GF-D8 (cell line): ENCODE measurements around the gene ZBTB16.

Experiments used
- DNase-seq: peaks from one replicate; lab custom pipeline; 2025; lab: John Stamatoyannopoulos, UW

The ZBTB16 gene

DNA sequence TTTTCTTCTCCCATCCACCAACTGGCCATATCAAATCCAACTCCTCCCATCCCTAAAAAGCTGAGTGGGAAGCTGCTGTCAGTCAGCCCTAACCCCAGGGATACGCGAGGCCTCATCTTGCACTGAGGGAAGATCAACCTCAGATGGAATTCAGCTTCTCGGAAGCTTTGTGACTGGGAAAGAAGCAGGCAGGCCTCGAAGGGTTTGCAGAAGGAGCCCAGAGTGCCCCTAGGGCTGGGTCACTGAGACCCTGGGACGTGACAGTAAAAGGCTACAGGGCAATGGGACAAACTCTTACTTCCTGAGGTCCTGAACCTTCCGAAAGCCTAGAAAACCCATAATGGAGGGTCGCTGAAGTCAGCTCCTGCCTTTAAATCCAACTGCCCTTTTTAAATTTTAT is 202.3 kb downstream of the ZBTB16 start:
- no peak for DNase-seq

DNA sequence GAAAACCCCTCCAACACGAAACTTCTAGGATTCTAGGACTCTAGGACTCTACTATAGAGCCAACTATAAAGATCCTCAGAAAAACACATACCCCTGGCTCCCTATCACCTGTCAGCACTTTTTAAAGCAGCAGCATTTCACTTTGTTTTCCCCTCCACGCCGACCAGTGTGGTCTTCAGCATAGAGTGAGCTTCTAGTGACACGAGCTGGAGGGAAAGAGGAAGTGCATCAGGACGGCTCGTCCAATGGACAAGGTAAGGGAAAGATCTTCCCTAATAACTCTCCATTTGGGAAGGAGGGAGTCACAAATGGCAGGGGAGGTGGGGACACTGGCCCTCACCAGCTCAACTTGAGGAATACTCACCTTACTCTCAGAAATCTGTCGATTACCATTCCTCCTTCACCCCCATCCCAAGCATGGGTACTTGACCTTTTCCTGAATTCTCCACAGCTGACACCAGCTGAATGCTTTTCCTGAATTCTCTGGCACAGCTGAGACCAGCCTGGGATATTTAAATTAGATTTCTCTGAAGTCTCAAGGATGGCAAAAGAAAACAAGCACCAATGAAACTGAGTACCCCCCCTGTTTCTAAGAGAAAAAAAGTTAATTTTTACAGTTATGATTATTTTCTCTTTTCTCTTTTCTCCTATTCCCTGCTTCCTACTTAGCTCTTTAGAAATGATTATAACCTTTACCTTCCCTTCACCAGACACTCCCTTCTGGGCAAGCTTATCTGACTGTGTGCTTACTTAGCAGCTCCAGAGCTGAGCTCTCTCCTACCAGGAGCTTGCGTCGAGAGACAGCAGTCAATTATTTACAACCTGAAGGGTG is 203.4 kb downstream of the ZBTB16 start:
- DNase-seq: peak; percentile 54

DNA sequence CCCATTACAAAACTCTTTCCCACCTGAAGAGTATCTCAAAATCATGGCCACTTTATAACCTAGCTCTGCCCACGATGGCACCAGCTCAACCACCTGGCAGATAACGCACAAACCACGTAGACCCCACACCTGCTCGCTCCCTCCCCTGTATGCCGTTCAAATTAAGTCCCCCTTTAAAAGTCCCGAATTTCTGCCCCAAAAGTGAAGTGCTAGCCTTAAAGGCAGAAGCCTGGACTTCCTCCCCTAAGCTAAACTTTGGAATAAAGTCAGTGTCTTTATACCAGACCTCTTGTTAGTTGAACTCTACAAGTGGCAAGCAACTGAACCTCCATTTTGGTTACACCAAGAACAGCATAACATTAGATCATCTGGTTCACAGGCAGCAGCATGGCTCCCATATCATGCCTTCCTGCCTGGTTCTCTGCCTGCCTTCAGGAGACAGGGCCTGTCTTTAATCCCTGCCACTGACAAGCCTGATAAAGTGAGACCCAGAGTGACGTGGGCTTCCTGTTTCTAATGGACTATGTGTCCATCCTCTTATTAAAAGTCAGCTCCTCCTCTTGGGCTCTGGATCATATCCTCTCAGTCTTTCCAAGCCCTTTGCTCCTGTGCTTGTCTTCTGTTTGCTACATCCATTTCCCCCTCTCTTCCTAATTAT is 204.1 kb downstream of the ZBTB16 start:
- DNase-seq: no peak

DNA sequence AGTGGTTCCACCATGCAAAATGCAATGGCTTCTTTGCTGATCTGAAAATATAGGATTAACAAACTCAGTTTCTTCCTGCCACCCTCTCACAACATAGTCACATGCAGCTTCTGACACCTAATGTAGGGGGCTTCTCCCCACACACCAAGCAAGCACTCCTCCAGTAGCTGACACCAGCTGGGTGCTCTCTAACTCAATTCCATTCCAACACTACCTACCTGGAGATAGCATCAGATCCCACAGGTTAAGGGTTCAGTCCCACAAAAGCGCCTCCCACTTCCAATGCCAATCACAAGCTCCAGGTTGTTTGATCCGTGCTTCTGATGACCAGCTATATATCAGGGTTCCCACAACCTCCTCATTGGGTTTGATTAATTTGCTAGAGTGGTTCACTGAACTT is 204.9 kb downstream of the ZBTB16 start:
- DNase-seq: no peak

DNA sequence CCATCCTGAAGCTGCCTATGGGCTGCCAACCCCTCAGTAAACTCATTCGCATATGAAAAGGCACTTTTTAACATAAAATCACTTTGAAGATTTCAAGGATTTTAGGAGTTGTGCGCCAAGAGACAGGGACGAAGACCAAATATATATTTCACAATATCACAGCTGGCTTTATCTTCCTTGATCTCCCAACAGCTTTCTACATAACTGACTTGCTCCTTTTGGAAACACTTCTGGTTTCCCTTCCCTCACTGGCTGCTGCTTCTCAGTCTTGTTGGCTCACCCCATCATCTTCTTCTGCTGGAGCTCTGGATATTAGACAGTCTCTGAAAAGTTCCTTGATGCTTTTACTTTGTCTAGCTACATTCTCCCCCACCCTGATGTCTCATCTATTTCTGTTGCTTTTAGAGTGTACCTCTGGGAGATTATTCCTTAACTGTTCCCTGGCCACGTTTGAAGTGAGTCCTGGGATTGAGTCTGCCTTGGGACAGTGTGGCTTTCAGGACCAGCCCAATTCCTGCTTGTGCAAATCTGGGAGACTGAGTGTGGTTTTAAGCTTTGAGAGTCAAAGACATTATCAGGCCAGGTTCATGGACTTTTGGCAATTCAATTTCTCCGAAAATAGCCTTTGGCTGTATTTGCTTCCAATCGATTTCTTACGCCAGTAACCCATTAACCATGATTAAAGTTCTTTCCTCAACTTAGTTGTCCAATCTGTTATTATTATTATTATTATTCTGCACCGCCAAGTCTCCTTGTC is 205.8 kb downstream of the ZBTB16 start:
- no peak for DNase-seq

DNA sequence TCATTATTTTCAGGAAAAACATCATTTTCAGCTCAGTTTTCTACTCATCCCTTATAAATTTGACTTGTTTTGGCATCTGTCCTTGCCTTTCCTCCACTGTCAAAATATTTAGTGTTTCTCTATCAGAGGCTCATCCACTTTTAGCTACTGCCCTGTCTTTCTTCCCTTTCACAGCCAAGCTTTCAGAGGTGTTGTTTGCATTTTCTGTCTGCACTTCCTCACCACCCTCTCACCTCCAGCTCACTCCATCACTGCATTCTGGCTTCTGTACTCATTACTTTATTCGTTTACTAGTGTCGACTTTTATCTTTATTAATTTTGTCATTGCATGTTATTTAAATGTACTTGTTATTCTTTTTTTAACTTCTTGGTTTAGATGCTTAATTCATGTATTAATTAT is 210.0 kb downstream of the ZBTB16 start:
- DNase-seq: no peak

DNA sequence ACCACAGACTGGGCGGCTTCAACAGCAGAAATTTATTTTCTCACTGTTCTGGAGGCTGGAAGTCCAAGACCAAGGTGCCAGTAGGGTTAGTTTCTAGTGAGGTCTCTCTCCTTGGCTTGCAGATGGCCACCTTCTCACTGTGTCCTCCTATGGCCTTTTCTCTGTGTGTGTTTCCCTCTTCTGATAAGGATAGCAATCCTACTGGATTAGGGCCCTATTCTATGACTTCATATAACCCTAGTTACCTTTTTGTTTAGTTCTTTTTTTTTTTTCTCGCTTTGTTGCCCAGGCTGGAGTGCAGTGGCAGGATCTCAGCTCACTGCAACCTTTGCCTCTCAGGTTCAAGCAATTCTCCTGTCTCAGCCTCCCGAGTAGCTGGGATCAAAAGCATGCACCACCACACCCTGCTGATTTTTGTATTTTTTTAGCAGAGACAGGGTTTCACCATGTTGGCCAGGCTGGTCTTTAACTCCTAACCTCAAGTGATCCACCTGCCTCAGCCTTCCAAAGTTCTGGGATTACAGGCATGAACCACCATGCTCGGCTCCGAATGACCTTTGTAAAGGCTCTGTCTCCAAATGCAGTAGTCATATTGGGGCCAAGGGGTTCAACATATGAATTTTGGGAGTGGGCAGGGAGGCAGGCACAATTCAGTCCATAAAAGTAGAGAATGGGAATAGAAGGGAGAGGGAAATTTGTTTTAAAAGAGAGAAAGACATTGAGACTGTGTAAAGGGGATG is 211.2 kb downstream of the ZBTB16 start:
- no peak for DNase-seq

DNA sequence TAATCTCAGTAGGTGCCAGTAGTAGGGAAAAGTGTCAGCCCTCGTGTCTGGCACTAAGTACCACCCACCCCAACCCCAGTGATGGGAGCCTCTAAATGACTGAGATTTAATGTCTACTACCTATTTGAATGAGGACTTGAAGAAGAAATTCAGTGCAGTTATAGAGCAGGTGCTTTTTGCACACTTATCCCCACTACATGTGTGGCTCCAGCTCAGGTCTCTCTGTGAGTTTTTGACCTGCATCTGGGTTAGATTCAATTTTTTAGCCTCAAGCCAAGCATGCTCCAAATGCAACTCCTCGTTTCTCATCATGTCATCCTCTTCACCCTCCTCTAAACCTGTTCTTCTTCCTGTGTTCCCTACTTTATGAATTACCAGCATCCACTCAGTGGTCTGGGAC is 211.8 kb downstream of the ZBTB16 start:
- no peak for DNase-seq

DNA sequence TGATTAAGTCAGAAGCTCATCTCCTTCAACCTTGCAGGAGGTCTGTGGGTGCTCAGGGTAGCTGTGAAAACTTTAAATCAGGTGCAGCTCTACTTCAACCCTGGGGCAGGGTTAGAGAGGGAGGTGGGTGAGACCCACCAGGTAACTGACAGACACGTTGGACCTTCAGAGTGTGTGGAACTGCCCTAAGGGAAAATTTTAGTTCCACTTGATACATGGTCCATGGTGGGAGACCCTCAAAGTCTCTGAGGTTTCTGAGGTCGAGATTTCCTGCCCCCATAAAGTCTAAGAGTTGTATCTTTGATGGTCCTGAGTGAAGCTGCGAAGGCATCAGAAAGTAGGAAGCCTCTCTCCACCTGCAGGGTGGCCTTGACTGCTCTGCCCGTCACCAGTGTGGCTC is 212.8 kb downstream of the ZBTB16 start:
- DNase-seq: no peak

DNA sequence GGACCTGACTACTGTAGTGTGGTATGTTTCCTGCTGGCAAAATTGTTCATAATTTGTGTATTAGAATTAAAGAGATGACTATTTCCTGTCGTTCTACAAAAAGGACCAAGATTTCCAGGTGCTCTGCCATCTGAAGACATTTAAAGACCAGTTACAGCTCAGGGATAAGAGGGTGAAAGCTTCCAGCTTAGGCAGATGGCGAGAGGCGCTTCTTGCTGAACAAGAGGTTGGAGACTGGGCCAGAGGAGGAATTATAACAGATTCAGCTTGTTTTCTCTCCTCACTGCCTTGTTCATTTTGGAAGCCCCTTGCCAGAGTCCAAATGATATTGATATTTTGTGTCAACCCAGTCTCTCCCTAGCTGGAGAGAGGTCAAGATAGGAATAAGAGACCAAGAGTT is 213.6 kb downstream of the ZBTB16 start:
- DNase-seq: no peak

DNA sequence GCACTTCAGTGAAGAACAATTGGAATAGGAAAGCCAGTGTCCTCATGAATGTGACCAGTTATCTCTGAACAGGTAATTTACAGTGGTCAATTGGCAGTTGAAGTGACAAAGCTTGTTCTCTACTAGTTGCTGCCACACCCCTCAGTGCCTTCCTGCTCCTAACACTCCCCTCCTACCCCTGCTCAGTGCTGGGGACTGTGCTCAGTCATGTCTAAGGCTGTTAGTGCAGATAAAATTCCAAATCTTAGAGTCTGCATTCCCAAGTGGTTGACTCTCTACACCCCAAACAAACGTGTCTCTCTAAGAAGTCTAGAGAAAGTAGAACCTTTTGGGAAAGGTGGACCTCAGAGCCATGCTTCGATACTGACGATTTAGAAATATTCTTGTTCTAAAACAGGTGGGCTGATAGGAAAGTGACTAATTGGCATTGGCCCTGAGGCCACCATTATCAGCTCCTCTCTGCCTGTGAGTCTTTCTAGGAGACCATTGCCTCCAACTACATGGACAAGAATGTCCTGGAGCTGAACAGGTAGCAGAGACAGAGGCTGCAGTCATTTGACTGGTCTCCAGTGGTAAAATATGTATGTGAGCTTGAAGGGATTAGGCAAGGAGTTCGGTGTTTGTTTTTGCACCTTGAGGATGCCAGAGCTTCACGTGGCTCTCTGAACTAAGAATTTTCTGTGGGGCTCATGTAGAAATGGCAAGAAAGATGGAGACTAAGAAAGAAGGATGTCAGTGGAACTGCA is 214.6 kb downstream of the ZBTB16 start:
- no peak for DNase-seq

DNA sequence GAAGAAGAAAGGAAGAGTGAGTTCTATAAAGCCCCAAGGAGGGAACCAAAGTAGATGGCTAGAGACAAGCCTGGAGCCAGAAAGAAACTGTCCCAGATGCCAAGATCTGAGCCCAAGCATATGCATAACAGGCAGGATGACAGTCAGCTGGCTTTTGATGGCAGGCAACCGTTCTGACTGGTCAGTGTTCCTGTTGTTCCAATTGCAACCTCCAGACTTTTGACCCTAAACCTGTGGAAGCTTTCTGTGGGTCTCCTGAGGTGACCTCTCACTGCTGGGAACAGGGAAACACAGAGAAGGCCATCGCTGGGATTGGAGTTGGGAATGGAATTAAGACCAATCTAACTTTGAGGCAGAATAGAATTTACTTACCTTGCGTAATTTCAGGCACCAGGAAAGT is 215.1 kb downstream of the ZBTB16 start:
- DNase-seq: no peak

DNA sequence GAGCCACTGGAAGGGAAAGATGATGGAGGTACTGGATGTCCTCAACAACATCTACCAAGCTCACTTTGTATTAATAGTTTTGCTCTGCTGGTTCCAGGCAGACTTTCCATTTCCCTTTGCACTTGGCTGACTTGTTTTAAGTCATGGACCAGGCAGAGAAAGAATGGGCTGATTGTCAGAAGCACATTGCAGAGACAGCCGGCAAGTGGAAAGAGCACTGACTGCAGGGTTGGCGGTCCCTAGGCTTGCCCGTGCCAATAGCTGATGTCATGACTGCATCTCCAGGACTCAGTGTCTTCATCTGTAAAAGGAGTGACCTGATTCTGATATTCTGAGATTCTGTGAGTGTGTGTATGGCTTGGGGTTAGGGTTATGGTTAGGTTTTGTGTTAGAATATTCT is 215.8 kb downstream of the ZBTB16 start:
- DNase-seq: no peak

DNA sequence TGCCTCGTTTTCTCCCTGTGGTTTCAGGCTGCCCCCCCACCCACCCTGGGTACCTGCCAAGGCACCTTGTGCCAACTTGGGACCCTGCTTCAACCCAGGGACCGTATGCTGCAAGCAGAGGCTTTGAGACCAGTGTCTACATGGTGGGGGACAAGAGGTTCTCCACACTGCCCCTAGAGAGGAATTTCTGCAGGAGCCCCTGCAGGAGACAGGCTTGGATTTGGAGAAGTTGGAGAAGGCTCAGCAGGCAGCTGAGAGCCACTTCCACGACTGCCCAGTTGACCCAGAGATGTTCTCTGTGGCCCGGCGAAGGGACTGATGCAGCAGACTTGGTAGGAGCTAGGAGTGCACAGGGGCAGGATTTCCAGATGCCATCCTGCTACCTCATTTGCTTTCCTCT is 216.6 kb downstream of the ZBTB16 start:
- no peak for DNase-seq

DNA sequence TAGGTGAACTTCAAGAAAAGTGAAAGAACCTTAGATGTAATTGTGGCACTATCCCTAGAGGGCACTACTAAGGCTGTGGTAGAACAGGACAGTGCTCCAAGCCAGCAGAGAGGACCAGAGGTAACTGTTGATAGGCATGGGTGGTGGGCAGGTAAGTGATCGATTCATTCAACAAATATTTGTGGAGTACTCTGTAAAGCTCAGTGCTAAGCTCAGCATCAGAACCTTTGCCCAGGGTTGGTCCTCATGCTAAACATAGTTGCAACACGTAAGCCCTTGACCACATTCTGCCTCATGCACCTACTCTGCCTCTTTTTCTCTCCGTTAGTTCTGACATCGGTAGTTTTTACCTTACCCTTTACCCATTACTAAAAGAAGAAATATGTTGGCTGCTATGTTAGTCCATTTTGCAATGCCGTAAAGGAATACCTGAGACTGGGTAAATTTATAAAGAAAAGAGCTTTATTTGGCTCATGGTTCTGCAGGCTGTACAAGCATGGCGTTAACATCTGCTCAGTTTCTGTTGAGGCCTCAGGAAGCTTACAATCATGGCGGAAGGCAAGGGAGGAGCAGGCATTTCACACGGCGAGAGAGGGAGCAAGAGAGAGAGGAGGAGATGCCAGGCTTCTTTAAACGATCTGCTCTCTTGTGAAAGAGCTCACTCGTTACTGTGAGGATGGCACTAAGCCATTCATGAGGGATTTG is 218.3 kb downstream of the ZBTB16 start:
- no peak for DNase-seq

DNA sequence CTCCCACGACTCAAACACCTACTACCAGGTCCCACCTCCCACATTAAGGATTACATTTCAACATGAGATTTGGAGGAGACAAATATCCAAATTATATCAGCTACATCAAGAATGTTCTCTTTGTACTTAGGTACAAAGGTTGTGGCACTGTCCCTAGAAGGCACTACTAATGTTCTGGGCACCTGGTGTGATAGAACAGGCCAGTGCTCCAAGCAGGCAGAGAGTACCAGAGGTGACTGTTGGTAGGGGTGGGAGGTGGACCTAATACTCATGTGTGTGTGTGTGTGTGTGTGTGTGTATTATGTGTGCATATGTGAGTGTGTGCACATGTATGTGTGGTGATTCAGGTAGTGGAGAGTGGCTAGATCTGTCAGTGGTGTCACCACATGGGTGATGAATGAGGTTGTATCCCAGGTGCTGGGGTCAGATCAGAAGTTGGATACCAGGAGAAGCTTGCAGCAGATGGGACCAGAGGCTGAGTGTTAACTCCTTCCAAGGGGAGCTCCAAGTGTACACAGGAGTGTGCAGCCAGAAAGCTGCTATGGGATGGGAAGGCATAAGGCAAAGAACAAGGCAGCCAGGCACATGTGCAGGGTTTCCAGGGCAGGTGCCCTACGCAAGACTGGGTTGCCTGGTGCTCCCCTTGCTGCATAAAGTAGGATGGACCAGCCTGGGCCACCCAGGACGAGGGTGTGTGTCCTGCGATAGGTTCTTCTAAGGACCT is 219.0 kb downstream of the ZBTB16 start:
- DNase-seq: no peak

DNA sequence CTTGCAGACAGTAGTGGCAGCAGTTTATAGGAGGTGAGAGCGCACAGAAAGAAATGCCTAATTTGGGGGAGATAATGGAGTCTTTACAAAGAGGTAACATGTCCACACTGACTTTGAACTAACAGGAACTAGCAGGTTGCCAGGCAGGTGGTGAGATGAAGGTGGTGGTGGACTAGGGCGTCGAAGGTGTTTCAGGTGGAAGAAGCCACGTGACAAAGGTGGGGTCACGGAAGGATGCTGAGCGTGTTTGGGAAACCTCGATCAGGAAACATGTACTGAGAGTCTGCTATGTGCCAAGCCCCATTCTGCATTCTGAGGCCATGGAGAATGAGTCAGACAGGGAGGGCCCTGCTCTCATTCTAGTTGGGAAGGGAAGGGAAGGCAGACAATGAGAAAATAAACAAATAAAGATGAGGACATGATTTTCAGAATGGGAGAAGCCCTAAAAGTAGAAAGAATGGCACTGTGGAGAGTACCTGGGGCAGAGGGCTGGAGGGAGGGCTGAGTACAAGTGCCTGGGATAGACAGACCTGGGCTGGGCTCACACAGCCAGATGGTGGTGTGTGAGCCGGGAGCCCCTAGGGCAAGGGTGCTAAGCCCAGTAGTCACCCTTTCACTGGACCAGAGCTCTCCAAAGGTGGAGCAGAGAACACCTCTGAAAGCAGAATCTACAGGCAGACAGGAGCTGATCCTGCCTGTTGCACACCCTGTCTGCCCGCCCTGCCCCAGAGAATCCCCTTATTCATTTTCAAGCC is 220.5 kb downstream of the ZBTB16 start:
- DNase-seq: no peak

DNA sequence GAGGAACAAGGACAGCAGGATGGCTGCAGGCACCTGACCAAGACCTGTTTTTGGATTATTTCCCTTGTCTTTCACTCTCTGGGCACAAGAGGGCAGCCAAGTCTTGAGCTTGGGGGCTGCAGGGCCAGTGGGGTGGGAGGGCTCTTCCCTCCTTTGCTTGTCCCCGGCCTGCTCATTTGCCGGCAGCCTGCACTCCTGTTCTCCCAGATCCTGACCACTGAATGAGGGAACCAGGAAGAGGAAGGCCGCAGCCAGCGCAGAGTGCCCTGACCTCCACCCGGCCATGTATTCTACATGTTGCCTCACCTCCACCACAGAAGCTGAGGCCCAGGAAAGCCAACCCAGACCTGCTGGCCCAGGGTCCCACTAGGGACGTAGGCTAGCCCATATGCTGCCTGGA is 221.2 kb downstream of the ZBTB16 start:
- no peak for DNase-seq

DNA sequence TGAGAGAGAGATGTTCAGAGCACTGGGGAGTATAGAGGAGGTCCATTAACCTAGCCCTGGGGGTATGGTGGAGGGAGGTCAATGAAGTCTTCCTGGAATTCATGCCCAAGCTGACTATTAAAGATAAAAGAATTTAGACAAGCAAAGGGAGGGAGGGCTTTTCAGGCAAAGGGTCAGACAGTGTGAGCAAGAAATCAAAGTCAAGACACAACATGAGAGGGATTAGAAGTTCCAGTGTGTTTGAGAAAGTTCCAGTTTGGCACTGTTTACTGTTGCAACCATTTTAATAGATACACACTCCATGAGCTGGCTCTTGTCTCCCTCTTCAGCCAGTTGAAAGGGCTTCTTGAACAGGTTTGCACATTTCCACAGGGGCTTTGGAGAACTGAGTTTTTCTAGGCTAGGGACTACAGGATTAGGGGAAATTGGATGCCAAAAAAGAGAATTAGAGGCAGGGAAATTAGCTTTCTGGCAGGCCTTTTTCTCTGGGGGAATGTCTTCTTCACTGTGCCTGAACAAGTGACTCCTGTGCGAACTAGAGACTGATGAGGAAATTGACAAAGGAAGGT is 222.0 kb downstream of the ZBTB16 start:
- DNase-seq: no peak
